WI38 (cell line): ENCODE data around the gene FBN2.
"Not testable (repeated sequence)": the region's sequence is repeated elsewhere in the genome, so short reads cannot be mapped to it uniquely, and the experiment has no call there.

Experiments used
- H3K4me3 ChIP-seq: 2 replicates; pipeline ENCODE4 v1.5.1; 2011; ENCODE audit warnings: low read depth, mild to moderate bottlenecking, control low read depth, low read length
- CTCF ChIP-seq: IDR thresholded peaks from 2 replicates; pipeline ENCODE4 v1.5.1; 2012; ENCODE audit warnings: low read depth, mild to moderate bottlenecking, control low read depth, low read length

The FBN2 gene

GRCh38 chr5:128522336-128522735 lies 15.7 kb downstream of the FBN2 start:
- no peak for TF ChIP-seq CTCF
- H3K4me3 ChIP-seq: no peak overlapping the region

- no peak for TF ChIP-seq CTCF
- no peak overlapping the region for H3K4me3 ChIP-seq
Measured at GRCh38 chr5:128519827-128520226, 18.2 kb downstream of the FBN2 start.

GRCh38 chr5:128516978-128517377 lies 21.1 kb downstream of the FBN2 start:
- no peak overlapping the region for H3K4me3 ChIP-seq
- no peak for TF ChIP-seq CTCF

GRCh38 chr5:128513806-128514205 lies 24.2 kb downstream of the FBN2 start:
- no peak for TF ChIP-seq CTCF
- H3K4me3 ChIP-seq: no peak overlapping the region

- TF ChIP-seq CTCF: no peak
Measured at GRCh38 chr5:128512894-128513293, 25.2 kb downstream of the FBN2 start.

GRCh38 chr5:128506643-128507042 lies 31.4 kb downstream of the FBN2 start:
- H3K4me3 ChIP-seq: no peak overlapping the region
- no peak for TF ChIP-seq CTCF

More at GRCh38 chr5:128512894-128513293, 25.2 kb downstream of the FBN2 start:
- no peak overlapping the region for H3K4me3 ChIP-seq

- H3K4me3 ChIP-seq: not testable (repeated sequence)
Measured at GRCh38 chr5:128503727-128504126, 34.3 kb downstream of the FBN2 start.

- TF ChIP-seq CTCF: peak; percentile 8; the same call in 1 of the 2 replicates
- H3K4me3 ChIP-seq: no peak overlapping the region
Measured at GRCh38 chr5:128498844-128499455, 39.1 kb downstream of the FBN2 start.
